ENCODE data around the gene MAP1LC3A.

- TF ChIP-seq, protein P1, sequence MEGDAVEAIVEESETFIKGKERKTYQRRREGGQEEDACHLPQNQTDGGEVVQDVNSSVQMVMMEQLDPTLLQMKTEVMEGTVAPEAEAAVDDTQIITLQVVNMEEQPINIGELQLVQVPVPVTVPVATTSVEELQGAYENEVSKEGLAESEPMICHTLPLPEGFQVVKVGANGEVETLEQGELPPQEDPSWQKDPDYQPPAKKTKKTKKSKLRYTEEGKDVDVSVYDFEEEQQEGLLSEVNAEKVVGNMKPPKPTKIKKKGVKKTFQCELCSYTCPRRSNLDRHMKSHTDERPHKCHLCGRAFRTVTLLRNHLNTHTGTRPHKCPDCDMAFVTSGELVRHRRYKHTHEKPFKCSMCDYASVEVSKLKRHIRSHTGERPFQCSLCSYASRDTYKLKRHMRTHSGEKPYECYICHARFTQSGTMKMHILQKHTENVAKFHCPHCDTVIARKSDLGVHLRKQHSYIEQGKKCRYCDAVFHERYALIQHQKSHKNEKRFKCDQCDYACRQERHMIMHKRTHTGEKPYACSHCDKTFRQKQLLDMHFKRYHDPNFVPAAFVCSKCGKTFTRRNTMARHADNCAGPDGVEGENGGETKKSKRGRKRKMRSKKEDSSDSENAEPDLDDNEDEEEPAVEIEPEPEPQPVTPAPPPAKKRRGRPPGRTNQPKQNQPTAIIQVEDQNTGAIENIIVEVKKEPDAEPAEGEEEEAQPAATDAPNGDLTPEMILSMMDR (IDR thresholded peaks at IDR 0.05) = no peak
- no peak for TF ChIP-seq POLR2A (IDR thresholded peaks at IDR 0.05)
Measured at GRCh38 chr20:34527016-34527415, 31.5 kb upstream of the MAP1LC3A start.
